WI38 (cell line): ENCODE results near the gene ZNF655.

ENCODE experiments used
- H3K4me3 ChIP-seq: 2 replicates; pipeline ENCODE4 v1.5.1; 2011; ENCODE audit warnings: low read depth, mild to moderate bottlenecking, control low read depth, low read length
- CTCF ChIP-seq: IDR thresholded peaks from 2 replicates; pipeline ENCODE4 v1.5.1; 2012; ENCODE audit warnings: low read depth, mild to moderate bottlenecking, control low read depth, low read length

ZNF655 gene

GRCh38 chr7:99551767-99552463 lies 6.5 kb upstream of the ZNF655 start, which contains the start of gene FAM200A:
Gene FAM200A (minus strand): TSS chr7:99552114. CDS start chr7:99548407, 3,707 bp downstream.
- peak within 1 kb of the TSS; percentile 98 for H3K4me3 ChIP-seq
- no peak for TF ChIP-seq CTCF

GRCh38 chr7:99553039-99553438 lies 5.4 kb upstream of the ZNF655 start:
- H3K4me3 ChIP-seq, result no peak overlapping the region
- no peak for TF ChIP-seq CTCF

- no peak for TF ChIP-seq CTCF
- no peak overlapping the region for H3K4me3 ChIP-seq
Measured at GRCh38 chr7:99554939-99555338, 3.5 kb upstream of the ZNF655 start.

- H3K4me3 ChIP-seq, result peak overlapping the region; percentile 95
- no peak for TF ChIP-seq CTCF
Measured at GRCh38 chr7:99557196-99557607, 1.2 kb upstream of the ZNF655 start.

- H3K4me3 ChIP-seq, result peak overlapping the region; percentile 95
- TF ChIP-seq CTCF, result no peak
Measured at GRCh38 chr7:99557940-99558305, 519 bp upstream of the ZNF655 start.

GRCh38 chr7:99559175-99559915 lies 903 bp downstream of the ZNF655 start:
- H3K4me3 ChIP-seq, result peak overlapping the region; percentile 95
- TF ChIP-seq CTCF, result no peak

GRCh38 chr7:99560834-99561736 lies 2.6 kb downstream of the ZNF655 start:
- no peak overlapping the region for H3K4me3 ChIP-seq
- TF ChIP-seq CTCF, result no peak
